Heart right ventricle (tissue), 16 donors: ENCODE results near the gene PEX16. TPM values are rescaled to one million over a fixed set of nuclear protein-coding genes. Genes with fewer than 3 reads are reported as not detected.

Experiments used
- ATAC-seq, 8 donors: fragments of 200-7000 bp; cut with Tn5 transposase; one replicate each; pipeline ENCODE4 v1.9.1; 2020; ENCODE audit warnings: mild to moderate bottlenecking in 8 of 8, moderate library complexity in 8 of 8, moderate number of reproducible peaks in 1 of 8
- DNase-seq, 2 donors: peaks; one replicate each; pipeline ENCODE4 v3.0.0-alpha.2; 2020
- H3K27ac ChIP-seq, 10 donors: fragments of 200-600 bp; sonication (generic) in 2 of 10; one replicate each; pipeline versions ENCODE4 v1.5.0 to v1.8.0; 2020 to 2022; ENCODE audit warnings: mild to moderate bottlenecking in 3 of 10
- H3K27me3 ChIP-seq, 7 donors: fragments of 200-600 bp; one replicate each; pipeline ENCODE4 v1.8.0; 2021 to 2022; ENCODE audit warnings: mild to moderate bottlenecking in 2 of 7
- H3K36me3 ChIP-seq, 9 donors: fragments of 200-600 bp; sonication (generic) in 1 of 9; one replicate each; pipeline versions ENCODE4 v1.5.0 to v1.8.0; 2020 to 2022; ENCODE audit warnings: mild to moderate bottlenecking in 2 of 9
- H3K4me1 ChIP-seq, 9 donors: fragments of 200-600 bp; sonication (generic) in 1 of 9; one replicate each; pipeline versions ENCODE4 v1.5.0 to v1.8.0; 2020 to 2022; ENCODE audit warnings: mild to moderate bottlenecking in 4 of 9
- H3K4me3 ChIP-seq, 10 donors: fragments of 200-600 bp; sonication (generic) in 2 of 10; one replicate each; pipeline versions ENCODE4 v1.5.0 to v1.8.0; 2020 to 2022; ENCODE audit warnings: mild to moderate bottlenecking in 7 of 10, moderate library complexity in 2 of 10
- H3K9me3 ChIP-seq, 11 donors: fragments of 200-600 bp in 10 of 11; sonication (generic) in 2 of 11; one replicate each; pipeline versions ENCODE4 v1.5.0 to v1.8.0; 2013 to 2022; ENCODE audit warnings: mild to moderate bottlenecking in 2 of 11, control low read depth in 1 of 11, moderate library complexity in 1 of 11
- CTCF ChIP-seq, 9 donors: fragments of 200-600 bp; sonication (generic) in 2 of 9; IDR thresholded peaks; one replicate each; pipeline versions ENCODE4 v1.5.0 to v1.8.0; 2021 to 2022; ENCODE audit warnings: antibody characterized with exemption in 9 of 9, mild to moderate bottlenecking in 5 of 9, moderate library complexity in 1 of 9
- WGBS, 2 donors: extraction: QIAGEN DNeasy Blood & Tissue Kit; methylation state at CpG; one replicate each; pipeline ENCODE4 v1.1.7; 2013; ENCODE audit warnings: inconsistent platforms in 1 of 2; 5-methylcytosine and 5-hydroxymethylcytosine counted together
- intact Hi-C, 10 donors: fragments of 100-400 bp; cut with DNase I; formaldehyde crosslinking; loops; one replicate each; pipeline versions ENCODE4 v1.11.1 to v1.14.2; 2022
- polyA plus RNA-seq, 2 donors: library from polyadenylated mRNA; stranded (reverse); fragments of 200-250 nt; gene quantifications; one replicate each; pipeline ENCODE4 v1.2.3, GENCODE V29; 2013
- total RNA-seq, 10 donors: library from RNA; stranded (reverse); fragmentation: NEBNext Ultra II Directional in 3 of 10; extraction: Animal tissue kit (Norgen Biotek cat#: 25700) in 3 of 10; gene quantifications; one replicate each; pipeline versions ENCODE4 v1.2.1 to v1.2.4, GENCODE V29; 2021 to 2023
- donor health status: Arrhythmogenic right ventricular cardiomyopathy.
- donor health status: ischemic (EF 13 %, LVEDD 7.1; RV severe dilation, severe dysfunction).
- donor health status: healthy with polysubstance abuse.
- donor health status: DM: no; HTN: yes; CAD: no.
- donor health status: DM: no; HTN: no; CAD: no.
- donor health status: ischemic (EF 25% LVEDD 6.9; RV normal size, moderate dysfunction).
- donor health status: ischemic (EF 25% LVEDD 5.7; RV mildly dilated, moderate dysfunction).
- donor health status: healthy.
- donor health status: DM: yes; HTN: yes; CAD: no.
- donor health status: Ischemic cardiomyopathy.
- donor health status: ischemic (EF 35%, LVEDD 5.7; RV mildly dilated, moderate dysfunction).
- donor health status: nonischemic (EF 11% LVEDD 7.7; RV severe dilation, severe dysfunction).
- donor health status: DM: yes; HTN: yes; CAD: no.
- donor health status: PGD.
- donor health status: ischemic (EF 29% LVEDD 5.4; RV normal size, mild dysfunction).
- donor health status: nonischemic (EF 23%, LVEDD 6.1; RV moderate dilation, normal function).

Gene PEX16
- total and polyA plus RNA-seq, 12 donors = 10.8 to 25.4 (median 13.9) TPM

GRCh38 chr11:45889966-45890365 is 27.7 kb downstream of the PEX16 start:
- H3K4me1 ChIP-seq = peaks cover 0 to 10% (median 6%) of the 10 kb centered on the region in 9 donors
- WGBS, 2 donors = 88 to 89% methylated on average over 9 of the region's 9 CpGs
- no peak for DNase-seq
- H3K36me3 ChIP-seq = no peaks in the 10 kb centered on the region
- intact Hi-C loops = loop anchor here in 1 of 10 donors (10.0 kb wide), 1 partner anchor 45 kb away; the partner anchor contains the start of gene CRY2
- H3K27ac ChIP-seq = no peak overlapping the region
- H3K4me3 ChIP-seq = no peak overlapping the region
- no peak for ATAC-seq
- H3K27me3 ChIP-seq = peaks cover 0 to 13% (median 0%) of the 10 kb centered on the region in 7 donors
- TF ChIP-seq CTCF (IDR thresholded peaks at IDR 0.05) = no peak
- no peaks in the 10 kb centered on the region for H3K9me3 ChIP-seq

GRCh38 chr11:45889555-45889954 is 28.1 kb downstream of the PEX16 start:
- no peaks in the 10 kb centered on the region for H3K36me3 ChIP-seq
- H3K27me3 ChIP-seq = peaks cover 0 to 13% (median 0%) of the 10 kb centered on the region in 7 donors
- no peaks in the 10 kb centered on the region for H3K9me3 ChIP-seq
- DNase-seq = no peak
- no peak overlapping the region for H3K27ac ChIP-seq
- 84 to 85% methylated on average over 8 of the region's 8 CpGs for WGBS, 2 donors
- TF ChIP-seq CTCF (IDR thresholded peaks at IDR 0.05) = no peak
- H3K4me3 ChIP-seq = no peak overlapping the region
- intact Hi-C loops = no loop called here
- H3K4me1 ChIP-seq = peaks cover 0 to 13% (median 6%) of the 10 kb centered on the region in 9 donors
- ATAC-seq = no peak

- DNase-seq = no peak
- no peak for TF ChIP-seq CTCF (IDR thresholded peaks at IDR 0.05)
- H3K4me1 ChIP-seq = peaks cover 0 to 13% (median 6%) of the 10 kb centered on the region in 9 donors
- 84 to 87% methylated on average over 10 of the region's 10 CpGs for WGBS, 2 donors
- no peak overlapping the region for H3K4me3 ChIP-seq
- no peak overlapping the region for H3K27ac ChIP-seq
- no peaks in the 10 kb centered on the region for H3K9me3 ChIP-seq
- H3K36me3 ChIP-seq = peaks cover 0 to 11% (median 0%) of the 10 kb centered on the region in 9 donors
- intact Hi-C loops = no loop called here
- peaks cover 0 to 13% (median 0%) of the 10 kb centered on the region in 7 donors for H3K27me3 ChIP-seq
- no peak for ATAC-seq
Observed at GRCh38 chr11:45887587-45887986, 30.1 kb downstream of the PEX16 start.

- intact Hi-C loops = no loop called here
- Histone ChIP-seq H3K4me1 (peaks cover 0 to 13% (median 6%) of the 10 kb centered on the region in 9 donors), H3K4me3 (no peak overlapping the region), H3K27me3 (peaks cover 0 to 13% (median 0%) of the 10 kb centered on the region in 7 donors), H3K36me3 (peaks cover 0 to 18% (median under 1%) of the 10 kb centered on the region in 9 donors), H3K27ac (no peak overlapping the region), H3K9me3 (no peaks in the 10 kb centered on the region)
- no peak for DNase-seq
- 91 to 92% methylated on average over 4 of the region's 4 CpGs for WGBS, 2 donors
- no peak for ATAC-seq
- no peak for TF ChIP-seq CTCF (IDR thresholded peaks at IDR 0.05)
Observed at GRCh38 chr11:45886816-45887520, 30.7 kb downstream of the PEX16 start.
